Smooth muscle cell of trachea (primary cell): ENCODE measurements around the gene DNASE1L2. TPM values are rescaled to one million over a fixed set of nuclear protein-coding genes. Genes with fewer than 3 reads are reported as not detected.

Experiments
- total RNA-seq: library from RNA; depleted of rRNA; stranded (reverse); fragments of >200 nt; gene quantifications from 2 replicates; pipeline ENCODE4 v1.2.1, GENCODE V29; 2014

The DNASE1L2 gene
- total RNA-seq, result 0.15 and 1.5 TPM in 2 replicates

GRCh38 chr16:2236337-2237101 lies at the start of gene DNASE1L2:
Gene DNASE1L2, plus strand, starts transcription at chr16:2236444. Its CDS starts 373 bp downstream, at chr16:2236817.

GRCh38 chr16:2196162-2196980 lies 39.9 kb upstream of the DNASE1L2 start, which contains the start of gene CASKIN1:
Gene CASKIN1, minus strand, starts transcription at chr16:2196605. Its CDS starts 173 bp downstream, at chr16:2196432.

GRCh38 chr16:2205104-2205966 lies 30.9 kb upstream of the DNASE1L2 start, which contains the start of gene MLST8:
Gene MLST8, plus strand, starts transcription at chr16:2205454. Its CDS starts 632 bp downstream, at chr16:2206086.

GRCh38 chr16:2210386-2211365 lies 25.6 kb upstream of the DNASE1L2 start, which contains the start of gene BRICD5:
Gene BRICD5, minus strand, starts transcription at chr16:2210863. Its CDS starts 30 bp downstream, at chr16:2210833.

GRCh38 chr16:2214719-2214968 lies 21.6 kb upstream of the DNASE1L2 start, which contains the start of gene PGP:
Gene PGP, minus strand, starts transcription at chr16:2214840. Its CDS starts 63 bp downstream, at chr16:2214777.

GRCh38 chr16:2223221-2223941 lies 12.9 kb upstream of the DNASE1L2 start, which contains the start of gene E4F1:
Gene E4F1, plus strand, starts transcription at chr16:2223591. Its CDS starts 23 bp downstream, at chr16:2223614.

GRCh38 chr16:2251296-2252111 lies 15.3 kb downstream of the DNASE1L2 start, which contains the start of gene ECI1:
Gene ECI1, minus strand, starts transcription at chr16:2251587. Its CDS starts 21 bp downstream, at chr16:2251566.

GRCh38 chr16:2267913-2268666 lies 31.8 kb downstream of the DNASE1L2 start, which contains the start of gene RNPS1:
Gene RNPS1, minus strand, starts transcription at chr16:2268126. Its CDS starts 3,483 bp downstream, at chr16:2264643.

Other genes with a start within 250 kb of the DNASE1L2 start
- gene SYNGR3, start 246.5 kb upstream of the DNASE1L2 start, total RNA-seq, result 4.8 and 9.4 TPM in 2 replicates
- 27.3 and 27.5 TPM in 2 replicates for gene ZNF598, start 226.6 kb upstream of the DNASE1L2 start, total RNA-seq
- gene NPW, start 216.7 kb upstream of the DNASE1L2 start, total RNA-seq, result 0.29 and 2.5 TPM in 2 replicates
- 30.5 and 60.4 TPM in 2 replicates for gene NHERF2, start 209.5 kb upstream of the DNASE1L2 start, total RNA-seq
- gene NTHL1, start 188.6 kb upstream of the DNASE1L2 start, total RNA-seq, result 26.6 and 27.8 TPM in 2 replicates
- gene TSC2, start 188.5 kb upstream of the DNASE1L2 start, total RNA-seq, result 70.5 and 85.2 TPM in 2 replicates
- 184 and 227 TPM in 2 replicates for gene PKD1, start 100.5 kb upstream of the DNASE1L2 start, total RNA-seq
- gene RAB26, start 87.8 kb upstream of the DNASE1L2 start, total RNA-seq, result 1.2 and 2.9 TPM in 2 replicates
- gene TRAF7, start 80.7 kb upstream of the DNASE1L2 start, total RNA-seq, result 59.2 and 92.1 TPM in 2 replicates
- gene CASKIN1, start 39.8 kb upstream of the DNASE1L2 start, total RNA-seq, result under 0.01 and 2.0 TPM in 2 replicates
- 30.8 and 33.6 TPM in 2 replicates for gene MLST8, start 31.0 kb upstream of the DNASE1L2 start, total RNA-seq
- 0.58 and 0.99 TPM in 2 replicates for gene BRICD5, start 25.6 kb upstream of the DNASE1L2 start, total RNA-seq
- 7.4 and 10.6 TPM in 2 replicates for gene PGP, start 21.6 kb upstream of the DNASE1L2 start, total RNA-seq
- 24.4 and 39.2 TPM in 2 replicates for gene E4F1, start 12.9 kb upstream of the DNASE1L2 start, total RNA-seq
- gene ECI1, start 15.1 kb downstream of the DNASE1L2 start, total RNA-seq, result 34.6 and 42.0 TPM in 2 replicates
- 69.3 and 82.5 TPM in 2 replicates for gene RNPS1, start 31.7 kb downstream of the DNASE1L2 start, total RNA-seq
- 1.2 and 2.3 TPM in 2 replicates for gene ABCA3, start 104.3 kb downstream of the DNASE1L2 start, total RNA-seq
- gene CCNF, start 193.0 kb downstream of the DNASE1L2 start, total RNA-seq, result 5.1 and 24.0 TPM in 2 replicates
- gene TEDC2, start 223.7 kb downstream of the DNASE1L2 start, total RNA-seq, result 1.5 and 6.3 TPM in 2 replicates
- 1.5 and 5.3 TPM in 2 replicates for gene NTN3, start 234.9 kb downstream of the DNASE1L2 start, total RNA-seq
- 16.9 and 23.3 TPM in 2 replicates for gene TBC1D24, start 238.7 kb downstream of the DNASE1L2 start, total RNA-seq